PC-9 (cell line): Measurements from ENCODE around the gene UNC5B.

Experiments used
- EZH2 ChIP-seq: fragments of 200-600 bp; sonication (generic); IDR thresholded peaks from 2 replicates; pipeline ENCODE4 v1.8.0; 2017; ENCODE audit warnings: antibody characterized with exemption, low read depth
- TF ChIP-seq, protein P1 (sequence below): fragments of 200-600 bp; sonication (generic); conservative IDR thresholded peaks from 2 replicates; pipeline ENCODE4 v1.6.1; 2017; ENCODE audit warnings: mixed run types, antibody characterized with exemption, mild to moderate bottlenecking, moderate library complexity

DNA sequence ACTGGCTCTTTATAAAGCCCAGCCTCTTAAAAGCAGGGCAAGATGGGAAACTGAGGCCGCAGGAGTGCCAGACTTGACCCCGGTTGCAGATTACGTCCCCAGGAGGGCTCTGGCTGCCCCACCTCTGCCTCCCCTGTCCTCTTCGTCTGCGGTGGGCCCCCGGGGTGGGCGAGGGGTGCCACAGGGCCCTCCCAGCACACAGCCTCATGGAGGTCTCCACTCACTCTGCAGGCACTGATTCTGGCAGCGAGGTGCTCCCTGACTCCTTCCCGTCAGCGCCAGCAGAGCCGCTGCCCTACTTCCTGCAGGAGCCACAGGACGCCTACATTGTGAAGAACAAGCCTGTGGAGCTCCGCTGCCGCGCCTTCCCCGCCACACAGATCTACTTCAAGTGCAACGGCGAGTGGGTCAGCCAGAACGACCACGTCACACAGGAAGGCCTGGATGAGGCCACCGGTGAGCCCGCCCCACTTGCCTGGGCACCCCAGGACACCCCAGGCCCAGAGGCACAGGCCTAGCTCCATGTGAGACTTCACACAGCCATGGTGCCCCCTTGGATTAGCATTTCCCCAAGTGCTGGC lies 67.3 kb downstream of the UNC5B start:
- TF ChIP-seq, protein P1, sequence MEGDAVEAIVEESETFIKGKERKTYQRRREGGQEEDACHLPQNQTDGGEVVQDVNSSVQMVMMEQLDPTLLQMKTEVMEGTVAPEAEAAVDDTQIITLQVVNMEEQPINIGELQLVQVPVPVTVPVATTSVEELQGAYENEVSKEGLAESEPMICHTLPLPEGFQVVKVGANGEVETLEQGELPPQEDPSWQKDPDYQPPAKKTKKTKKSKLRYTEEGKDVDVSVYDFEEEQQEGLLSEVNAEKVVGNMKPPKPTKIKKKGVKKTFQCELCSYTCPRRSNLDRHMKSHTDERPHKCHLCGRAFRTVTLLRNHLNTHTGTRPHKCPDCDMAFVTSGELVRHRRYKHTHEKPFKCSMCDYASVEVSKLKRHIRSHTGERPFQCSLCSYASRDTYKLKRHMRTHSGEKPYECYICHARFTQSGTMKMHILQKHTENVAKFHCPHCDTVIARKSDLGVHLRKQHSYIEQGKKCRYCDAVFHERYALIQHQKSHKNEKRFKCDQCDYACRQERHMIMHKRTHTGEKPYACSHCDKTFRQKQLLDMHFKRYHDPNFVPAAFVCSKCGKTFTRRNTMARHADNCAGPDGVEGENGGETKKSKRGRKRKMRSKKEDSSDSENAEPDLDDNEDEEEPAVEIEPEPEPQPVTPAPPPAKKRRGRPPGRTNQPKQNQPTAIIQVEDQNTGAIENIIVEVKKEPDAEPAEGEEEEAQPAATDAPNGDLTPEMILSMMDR = no peak
- no peak for TF ChIP-seq EZH2
